ENCODE results near the gene MYH16. TPM values are rescaled to one million over a fixed set of nuclear protein-coding genes. Genes with fewer than 3 reads are reported as not detected.

The MYH16 gene
- polyA plus RNA-seq, 1 donor from 2014 or later: not detected

DNA sequence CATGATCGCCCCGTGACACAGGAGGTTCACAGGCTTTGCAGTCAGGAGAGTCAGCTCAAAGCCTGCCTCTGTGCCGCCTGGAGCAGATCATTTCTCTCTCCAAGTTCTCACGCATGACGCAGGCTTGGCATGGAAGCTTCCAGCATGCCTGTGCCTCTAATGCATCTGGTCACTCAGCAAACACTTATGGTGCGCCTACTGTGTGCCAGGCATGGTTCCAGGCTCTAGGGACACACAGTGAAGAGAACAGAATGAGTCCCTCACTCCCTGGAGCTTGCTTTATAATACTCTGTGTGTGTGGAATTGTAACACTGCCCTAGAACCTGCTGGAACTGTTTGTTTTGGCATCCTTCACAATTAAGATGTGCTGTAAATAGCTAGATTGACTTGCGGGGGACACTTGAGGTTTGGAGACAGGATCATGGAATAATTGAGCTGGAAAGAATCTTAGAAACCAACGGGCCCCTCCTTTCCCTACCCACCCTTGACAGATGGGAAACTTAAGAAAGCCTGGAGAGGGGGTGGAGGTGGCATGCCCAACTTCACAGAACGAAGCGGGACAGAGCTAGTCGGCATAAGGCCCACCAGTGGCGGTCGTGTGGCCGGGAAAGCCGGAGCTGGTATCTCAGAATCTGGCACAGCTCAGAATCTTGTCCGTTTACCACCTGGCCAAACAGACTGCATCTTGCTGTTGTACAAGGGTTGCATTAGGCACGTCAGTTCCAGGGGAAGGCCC is 4.6 kb upstream of the MYH16 start:
- no peak overlapping the region for H3K27ac ChIP-seq (ENCODE audit: low read length)
- no peak overlapping the region for H2AFZ ChIP-seq (ENCODE audit: low read depth, low read length)
- no peaks in the 10 kb centered on the region for H3K9me2 ChIP-seq (ENCODE audit: insufficient read depth, low read length)
- no peak overlapping the region for H3K4me3 ChIP-seq (ENCODE audit: low read length)
- H3K27me3 ChIP-seq (ENCODE audit: insufficient read depth, low read depth, low read length): no peaks in the 10 kb centered on the region
- H3K4me2 ChIP-seq (ENCODE audit: low read length): no peak overlapping the region
- H3K9me3 ChIP-seq (ENCODE audit: low read length): no peaks in the 10 kb centered on the region
- H3F3A ChIP-seq (ENCODE audit: insufficient read depth, low read length, poor library complexity, severe bottlenecking): no peaks in the 10 kb centered on the region
- no peak overlapping the region for H3K9ac ChIP-seq (ENCODE audit: low read length)
- no peaks in the 10 kb centered on the region for H3K79me2 ChIP-seq (replicated peaks; ENCODE audit: insufficient read depth, low read length)
- H3K36me3 ChIP-seq (ENCODE audit: insufficient read depth, low read length): no peaks in the 10 kb centered on the region
- TF ChIP-seq EP300 (conservative IDR thresholded peaks at IDR 0.05; ENCODE audit: poor library complexity, severe bottlenecking) (no peak), SMC3 (conservative IDR thresholded peaks at IDR 0.05; ENCODE audit: poor library complexity) (no peak), EZH2 (IDR thresholded peaks at IDR 0.05; ENCODE audit: borderline replicate concordance, insufficient read depth, low read length, poor library complexity, severe bottlenecking) (no peak), MXI1 (conservative IDR thresholded peaks at IDR 0.05; ENCODE audit: poor library complexity, severe bottlenecking) (no peak), POLR2AphosphoS5 (IDR thresholded peaks at IDR 0.05) (no peak), RAD21 (conservative IDR thresholded peaks at IDR 0.05) (no peak), TAF1 (IDR thresholded peaks at IDR 0.05; ENCODE audit: low read depth) (no peak)
- TF ChIP-seq, protein P1, sequence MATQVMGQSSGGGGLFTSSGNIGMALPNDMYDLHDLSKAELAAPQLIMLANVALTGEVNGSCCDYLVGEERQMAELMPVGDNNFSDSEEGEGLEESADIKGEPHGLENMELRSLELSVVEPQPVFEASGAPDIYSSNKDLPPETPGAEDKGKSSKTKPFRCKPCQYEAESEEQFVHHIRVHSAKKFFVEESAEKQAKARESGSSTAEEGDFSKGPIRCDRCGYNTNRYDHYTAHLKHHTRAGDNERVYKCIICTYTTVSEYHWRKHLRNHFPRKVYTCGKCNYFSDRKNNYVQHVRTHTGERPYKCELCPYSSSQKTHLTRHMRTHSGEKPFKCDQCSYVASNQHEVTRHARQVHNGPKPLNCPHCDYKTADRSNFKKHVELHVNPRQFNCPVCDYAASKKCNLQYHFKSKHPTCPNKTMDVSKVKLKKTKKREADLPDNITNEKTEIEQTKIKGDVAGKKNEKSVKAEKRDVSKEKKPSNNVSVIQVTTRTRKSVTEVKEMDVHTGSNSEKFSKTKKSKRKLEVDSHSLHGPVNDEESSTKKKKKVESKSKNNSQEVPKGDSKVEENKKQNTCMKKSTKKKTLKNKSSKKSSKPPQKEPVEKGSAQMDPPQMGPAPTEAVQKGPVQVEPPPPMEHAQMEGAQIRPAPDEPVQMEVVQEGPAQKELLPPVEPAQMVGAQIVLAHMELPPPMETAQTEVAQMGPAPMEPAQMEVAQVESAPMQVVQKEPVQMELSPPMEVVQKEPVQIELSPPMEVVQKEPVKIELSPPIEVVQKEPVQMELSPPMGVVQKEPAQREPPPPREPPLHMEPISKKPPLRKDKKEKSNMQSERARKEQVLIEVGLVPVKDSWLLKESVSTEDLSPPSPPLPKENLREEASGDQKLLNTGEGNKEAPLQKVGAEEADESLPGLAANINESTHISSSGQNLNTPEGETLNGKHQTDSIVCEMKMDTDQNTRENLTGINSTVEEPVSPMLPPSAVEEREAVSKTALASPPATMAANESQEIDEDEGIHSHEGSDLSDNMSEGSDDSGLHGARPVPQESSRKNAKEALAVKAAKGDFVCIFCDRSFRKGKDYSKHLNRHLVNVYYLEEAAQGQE (IDR thresholded peaks at IDR 0.05; ENCODE audit: borderline replicate concordance): no peak
- TF ChIP-seq, protein P2, sequence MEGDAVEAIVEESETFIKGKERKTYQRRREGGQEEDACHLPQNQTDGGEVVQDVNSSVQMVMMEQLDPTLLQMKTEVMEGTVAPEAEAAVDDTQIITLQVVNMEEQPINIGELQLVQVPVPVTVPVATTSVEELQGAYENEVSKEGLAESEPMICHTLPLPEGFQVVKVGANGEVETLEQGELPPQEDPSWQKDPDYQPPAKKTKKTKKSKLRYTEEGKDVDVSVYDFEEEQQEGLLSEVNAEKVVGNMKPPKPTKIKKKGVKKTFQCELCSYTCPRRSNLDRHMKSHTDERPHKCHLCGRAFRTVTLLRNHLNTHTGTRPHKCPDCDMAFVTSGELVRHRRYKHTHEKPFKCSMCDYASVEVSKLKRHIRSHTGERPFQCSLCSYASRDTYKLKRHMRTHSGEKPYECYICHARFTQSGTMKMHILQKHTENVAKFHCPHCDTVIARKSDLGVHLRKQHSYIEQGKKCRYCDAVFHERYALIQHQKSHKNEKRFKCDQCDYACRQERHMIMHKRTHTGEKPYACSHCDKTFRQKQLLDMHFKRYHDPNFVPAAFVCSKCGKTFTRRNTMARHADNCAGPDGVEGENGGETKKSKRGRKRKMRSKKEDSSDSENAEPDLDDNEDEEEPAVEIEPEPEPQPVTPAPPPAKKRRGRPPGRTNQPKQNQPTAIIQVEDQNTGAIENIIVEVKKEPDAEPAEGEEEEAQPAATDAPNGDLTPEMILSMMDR (IDR thresholded peaks at IDR 0.05; ENCODE audit: poor library complexity, severe bottlenecking): no peak
- no peaks in the 10 kb centered on the region for H4K20me1 ChIP-seq (ENCODE audit: insufficient read depth)

GRCh38 chr7:99268577-99268908 is 4.1 kb upstream of the MYH16 start:
- no peaks in the 10 kb centered on the region for H3K9me2 ChIP-seq (ENCODE audit: insufficient read depth, low read length)
- H3K27ac ChIP-seq (ENCODE audit: low read length): no peak overlapping the region
- no peaks in the 10 kb centered on the region for H3K9me3 ChIP-seq (ENCODE audit: low read length)
- H4K20me1 ChIP-seq (ENCODE audit: insufficient read depth): no peaks in the 10 kb centered on the region
- no peak overlapping the region for H3K9ac ChIP-seq (ENCODE audit: low read length)
- no peaks in the 10 kb centered on the region for H3F3A ChIP-seq (ENCODE audit: insufficient read depth, low read length, poor library complexity, severe bottlenecking)
- no peaks in the 10 kb centered on the region for H3K36me3 ChIP-seq (ENCODE audit: insufficient read depth, low read length)
- no peaks in the 10 kb centered on the region for H3K27me3 ChIP-seq (ENCODE audit: insufficient read depth, low read depth, low read length)
- no peak overlapping the region for H3K4me3 ChIP-seq (ENCODE audit: low read length)
- H2AFZ ChIP-seq (ENCODE audit: low read depth, low read length): no peak overlapping the region
- no peak overlapping the region for H3K4me2 ChIP-seq (ENCODE audit: low read length)
- TF ChIP-seq, protein P2 (IDR thresholded peaks at IDR 0.05; ENCODE audit: poor library complexity, severe bottlenecking): no peak
- no peak for TF ChIP-seq SMC3 (conservative IDR thresholded peaks at IDR 0.05; ENCODE audit: poor library complexity)
- TF ChIP-seq TAF1 (IDR thresholded peaks at IDR 0.05; ENCODE audit: low read depth): no peak
- TF ChIP-seq MXI1 (conservative IDR thresholded peaks at IDR 0.05; ENCODE audit: poor library complexity, severe bottlenecking): no peak
- no peak for TF ChIP-seq EP300 (conservative IDR thresholded peaks at IDR 0.05; ENCODE audit: poor library complexity, severe bottlenecking)
- no peak for TF ChIP-seq RAD21 (conservative IDR thresholded peaks at IDR 0.05)
- TF ChIP-seq, protein P1 (IDR thresholded peaks at IDR 0.05; ENCODE audit: borderline replicate concordance): no peak
- no peak for TF ChIP-seq POLR2AphosphoS5 (IDR thresholded peaks at IDR 0.05)
- TF ChIP-seq EZH2 (IDR thresholded peaks at IDR 0.05; ENCODE audit: borderline replicate concordance, insufficient read depth, low read length, poor library complexity, severe bottlenecking): no peak
- no peaks in the 10 kb centered on the region for H3K79me2 ChIP-seq (replicated peaks; ENCODE audit: insufficient read depth, low read length)

Data from neural cell (in vitro differentiated cells).